ENCODE data around the gene TBC1D9B.

DNA sequence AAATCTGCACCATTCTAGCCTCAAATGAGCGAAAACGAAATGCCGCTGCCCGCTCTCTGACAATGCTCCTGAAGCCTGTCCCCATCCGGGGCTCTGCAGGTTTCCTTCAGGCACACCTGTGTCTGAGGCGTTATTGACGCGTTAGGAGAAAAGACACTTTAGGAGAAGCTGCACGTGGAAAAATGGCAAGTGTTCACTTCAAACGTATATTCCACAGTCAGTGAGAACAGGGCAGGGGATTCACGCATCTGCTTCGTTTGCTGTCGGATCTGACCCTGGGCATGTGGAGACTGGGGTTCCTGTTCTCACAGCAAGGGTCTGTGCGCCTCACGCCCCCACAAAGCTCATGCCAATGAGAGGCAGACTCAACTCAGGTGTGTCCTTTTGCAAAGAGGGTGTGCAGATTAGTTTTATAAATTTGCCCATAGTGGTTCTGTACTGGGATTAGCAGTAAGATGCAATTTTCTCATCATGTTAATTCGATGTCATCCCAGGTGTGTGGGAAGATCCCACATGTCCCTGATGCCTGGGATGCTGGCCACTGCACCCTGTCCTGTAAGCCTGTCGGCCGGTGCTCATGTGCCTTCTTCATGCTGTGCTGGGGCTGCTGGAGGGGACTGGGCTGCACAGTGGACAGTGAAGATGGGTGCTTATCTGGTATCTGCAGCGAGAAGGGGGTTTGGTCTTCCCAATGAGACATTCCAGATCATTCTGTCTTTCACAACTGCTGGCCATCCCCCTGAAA, 11.2 kb upstream of the TBC1D9B start:
- TF ChIP-seq EZH2 (IDR thresholded peaks at IDR 0.05; ENCODE audit: borderline replicate concordance, low read depth, low read length, severe bottlenecking), result no peak
- no peak for TF ChIP-seq CTCF (IDR thresholded peaks at IDR 0.05; ENCODE audit: borderline replicate concordance, extremely low read depth, low read length, poor library complexity, severe bottlenecking)
